GM12892 (cell line): ENCODE measurements around the gene VWA3B.
"Not testable (repeated sequence)": the region's sequence is repeated elsewhere in the genome, so short reads cannot be mapped to it uniquely, and the experiment has no call there.

Source experiments
- DNase-seq: peaks from one replicate; pipeline ENCODE4 v3.0.0; 2011; ENCODE audit not compliant: insufficient read length
- FAIRE-seq: peaks from 2 replicates; lab custom pipeline; 2011; peaks lifted over from hg19 to GRCh38; lab: Jason Lieb, UNC
- POLR2A ChIP-seq: IDR thresholded peaks from 2 replicates; pipeline ENCODE4 v1.6.1; 2011; ENCODE audit warnings: low read depth, low read length, control low read depth
- POLR2AphosphoS5 ChIP-seq: IDR thresholded peaks from 2 replicates; pipeline ENCODE4 v1.6.1; 2011; ENCODE audit warnings: low read depth, low read length, control low read depth
- TAF1 ChIP-seq: IDR thresholded peaks from 2 replicates; pipeline ENCODE4 v1.6.1; 2011; ENCODE audit warnings: low read depth, mild to moderate bottlenecking, control low read depth, low read length, borderline replicate concordance

The VWA3B gene

DNA sequence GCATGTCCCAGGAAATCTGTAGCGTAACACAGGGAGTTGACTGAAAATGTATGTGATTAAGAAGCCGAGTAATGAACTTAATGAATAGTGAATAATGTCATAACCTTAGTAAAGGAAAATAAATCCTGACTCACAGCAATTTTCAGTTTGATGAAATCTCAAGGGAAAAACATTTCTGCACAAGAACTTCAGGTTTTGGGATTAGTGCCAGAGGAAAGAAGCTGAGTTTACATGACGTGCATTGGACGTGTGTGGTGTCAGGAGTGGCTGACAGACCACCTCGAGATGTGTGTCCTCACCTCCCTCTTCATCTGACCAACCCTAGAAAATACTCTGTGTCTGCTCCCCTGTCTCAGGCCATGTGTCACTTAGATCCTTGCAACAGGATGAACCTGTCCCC is 39.1 kb downstream of the VWA3B start:
- DNase-seq (no peak), FAIRE-seq (no peak)
- no peak for TF ChIP-seq POLR2A
- TF ChIP-seq TAF1: no peak

DNA sequence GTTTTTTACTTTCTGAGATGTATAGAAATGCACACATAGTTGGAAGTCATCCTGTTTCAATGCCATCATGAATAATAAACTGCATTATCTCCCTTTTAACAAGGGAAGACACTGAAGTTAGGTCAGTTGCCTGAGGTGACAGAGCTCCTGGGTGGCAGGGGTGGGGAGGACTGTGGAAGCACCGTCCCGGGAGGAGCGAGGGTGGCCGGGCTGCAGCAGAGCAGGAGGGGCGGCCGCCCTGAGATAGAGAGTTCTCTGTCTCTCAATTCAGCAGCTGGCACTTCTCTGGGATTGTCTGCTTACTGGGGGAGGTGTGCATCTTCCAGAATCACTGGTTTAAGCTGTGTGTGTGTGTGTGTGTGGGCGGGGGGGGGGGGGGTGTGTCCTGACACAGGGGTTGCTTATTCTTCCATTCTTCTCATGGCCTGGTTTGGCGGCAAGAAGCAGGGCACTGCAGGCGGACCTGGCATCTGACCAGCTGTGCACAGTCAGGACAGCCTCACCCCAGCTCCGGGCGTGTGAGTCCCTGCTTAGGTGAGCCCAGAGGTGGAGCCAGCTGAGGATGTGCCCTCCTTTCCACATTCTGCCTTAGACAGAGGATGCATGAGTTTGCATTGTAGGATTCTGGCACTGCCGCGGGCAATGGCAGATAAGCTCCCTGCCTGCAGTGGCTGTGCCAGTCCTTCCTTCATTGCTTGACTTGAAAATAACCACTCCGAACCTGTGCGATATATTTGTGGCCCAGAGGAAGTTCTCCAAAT is 40.4 kb downstream of the VWA3B start:
- FAIRE-seq (no peak), DNase-seq (no peak)
- TF ChIP-seq TAF1: no peak
- no peak for TF ChIP-seq POLR2A
- no peak for TF ChIP-seq POLR2AphosphoS5

DNA sequence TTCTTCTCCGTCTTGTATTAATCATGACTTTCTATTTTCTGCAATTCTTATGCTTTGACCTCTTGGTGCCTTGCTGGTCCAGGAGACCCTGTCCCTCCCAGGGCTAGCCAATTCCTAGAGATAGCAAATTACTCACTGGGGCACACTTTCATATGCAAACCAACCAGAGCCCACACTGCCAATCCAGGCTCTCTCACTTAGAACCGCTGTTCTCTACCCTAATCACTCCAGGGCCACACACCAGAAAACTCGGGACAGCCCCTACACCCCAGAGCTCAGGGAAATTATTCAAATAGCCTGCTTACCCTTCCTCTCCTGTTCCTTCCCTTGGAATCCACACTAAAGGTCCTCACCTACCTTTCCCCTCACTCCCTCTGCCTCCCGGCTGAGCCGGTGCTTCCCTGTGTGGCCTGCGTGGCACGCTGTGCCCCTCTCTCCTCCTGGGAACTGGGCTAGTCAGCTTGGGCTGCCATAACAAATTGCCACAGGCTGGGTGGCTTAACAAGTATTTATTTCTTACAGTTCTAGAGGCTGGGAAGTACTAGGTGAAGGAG is 41.7 kb downstream of the VWA3B start:
- TF ChIP-seq POLR2A: no peak
- no peak for TF ChIP-seq POLR2AphosphoS5
- TF ChIP-seq TAF1: no peak
- DNase-seq: no peak
- FAIRE-seq: no peak

DNA sequence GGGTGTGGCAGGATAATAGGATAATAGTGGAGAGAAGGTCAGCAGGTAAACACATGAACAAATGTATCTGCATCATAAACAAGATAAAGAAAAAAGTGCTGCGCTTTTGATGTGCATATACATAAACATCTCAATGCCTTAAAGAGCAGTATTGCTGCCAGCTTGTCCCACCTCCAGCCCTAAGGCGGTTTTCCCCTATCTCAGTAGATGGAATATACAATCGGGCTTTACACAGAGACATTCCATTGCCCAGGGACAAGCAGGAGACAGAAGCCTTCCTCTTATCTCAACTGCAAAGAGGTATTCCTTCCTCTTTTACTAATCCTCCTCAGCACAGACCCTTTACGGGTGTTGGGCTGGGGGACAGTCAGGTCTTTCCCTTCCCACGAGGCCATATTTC is 43.1 kb downstream of the VWA3B start:
- not testable (repeated sequence) for FAIRE-seq, DNase-seq

DNA sequence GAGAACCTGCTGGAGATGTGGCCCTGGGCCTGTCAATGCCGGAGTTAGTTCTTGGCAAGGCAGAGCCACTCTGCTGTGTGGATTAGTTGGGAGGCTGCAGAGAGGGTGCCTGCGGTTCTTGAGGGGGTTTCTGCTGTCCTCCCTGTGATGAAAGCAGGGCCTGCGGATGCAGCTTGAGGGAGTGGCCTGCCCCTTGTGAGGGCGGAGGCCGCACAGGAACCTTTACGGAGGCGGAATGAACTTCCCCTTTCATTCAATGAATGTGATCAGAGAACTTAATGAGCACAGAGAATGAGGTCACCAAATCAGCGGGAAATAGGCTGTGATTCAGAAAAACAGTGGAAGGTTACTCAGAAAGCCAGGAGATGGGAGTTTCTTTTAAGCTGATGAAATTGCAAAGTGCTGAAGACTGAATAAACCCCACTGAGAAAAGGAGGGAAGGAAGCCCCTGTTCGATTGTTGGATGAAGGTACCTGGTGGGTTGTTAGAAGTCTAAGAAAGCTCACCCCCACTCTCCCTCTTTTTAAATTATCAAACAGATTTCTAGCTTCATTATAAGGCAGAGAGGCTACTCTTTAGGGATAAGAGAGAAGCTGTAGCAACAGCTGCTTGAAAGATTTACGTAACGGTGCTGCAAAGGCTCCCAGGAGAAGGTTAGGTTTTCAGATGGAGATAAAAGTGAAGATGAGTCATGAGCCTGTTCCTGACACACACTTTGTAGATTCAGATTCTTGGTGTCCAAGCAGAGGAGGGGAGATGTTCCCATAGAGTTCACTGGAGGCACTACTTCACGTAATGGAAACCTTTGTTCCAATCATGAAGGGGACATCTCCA is 47.4 kb downstream of the VWA3B start:
- FAIRE-seq: peak; percentile 69
- DNase-seq: peak; percentile 31
- TF ChIP-seq POLR2AphosphoS5 (no peak), TAF1 (no peak), POLR2A (no peak)

DNA sequence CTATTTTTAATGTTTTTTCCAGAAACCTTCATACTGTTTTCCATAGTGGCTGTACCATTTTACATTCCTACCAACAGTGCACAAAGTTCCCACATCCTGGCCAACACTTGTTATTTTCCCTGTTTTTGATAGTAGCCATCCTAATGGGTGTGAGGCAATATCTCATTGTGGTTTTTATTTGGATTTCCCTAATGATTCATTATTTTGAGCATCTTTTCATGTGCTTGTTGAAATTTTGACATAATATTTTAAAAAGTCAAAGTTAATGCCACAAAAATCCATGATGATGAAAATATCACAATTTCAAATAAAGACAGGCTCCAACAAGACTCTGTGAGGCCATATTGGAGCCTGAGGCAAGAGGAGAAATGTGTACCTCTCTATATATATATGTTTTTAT is 50.2 kb downstream of the VWA3B start:
- DNase-seq (no peak), FAIRE-seq (no peak)
- TF ChIP-seq POLR2A: no peak
- no peak for TF ChIP-seq POLR2AphosphoS5
- TF ChIP-seq TAF1: no peak

DNA sequence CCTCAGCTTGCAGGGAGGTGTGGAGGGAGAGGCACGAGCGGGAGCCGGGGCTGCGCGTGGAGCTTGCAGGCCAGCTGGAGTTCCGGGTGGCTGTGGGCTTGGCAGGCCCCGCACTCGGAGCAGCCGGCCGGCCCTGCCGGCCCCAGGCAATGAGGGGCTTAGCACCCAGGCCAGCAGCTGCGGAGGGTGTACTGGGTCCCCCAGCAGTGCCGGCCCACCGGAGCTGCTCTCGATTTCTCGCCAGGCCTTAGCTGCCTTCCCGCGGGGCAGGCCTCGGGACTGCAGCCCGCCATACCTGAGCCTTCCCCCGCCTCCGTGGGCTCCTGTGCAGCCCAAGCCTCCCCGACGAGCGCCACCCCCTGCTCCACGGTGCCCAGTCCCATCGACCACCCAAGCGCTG is 52.0 kb downstream of the VWA3B start:
- DNase-seq, FAIRE-seq: not testable (repeated sequence)

DNA sequence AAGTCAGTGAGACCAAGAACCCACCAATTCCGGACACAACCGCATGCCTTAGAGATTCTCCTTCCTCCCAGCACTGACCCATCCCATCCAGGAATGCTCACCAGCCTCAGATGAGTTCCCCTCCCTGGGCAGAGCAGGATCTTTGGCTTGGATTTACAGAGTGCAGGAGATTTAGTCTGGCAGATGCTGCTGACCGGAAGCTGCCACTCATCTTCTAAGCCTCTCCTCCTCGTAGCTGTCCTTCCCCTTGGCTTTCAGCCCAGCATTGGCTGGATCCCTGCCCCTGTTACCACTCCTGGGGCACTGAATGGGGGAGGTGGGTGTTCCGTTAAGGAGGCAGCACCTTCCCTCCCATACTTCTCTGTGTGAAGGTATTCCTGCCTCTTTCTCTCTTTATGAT is 53.2 kb downstream of the VWA3B start:
- TF ChIP-seq TAF1 (no peak), POLR2A (no peak), POLR2AphosphoS5 (no peak)
- DNase-seq (no peak), FAIRE-seq (no peak)

DNA sequence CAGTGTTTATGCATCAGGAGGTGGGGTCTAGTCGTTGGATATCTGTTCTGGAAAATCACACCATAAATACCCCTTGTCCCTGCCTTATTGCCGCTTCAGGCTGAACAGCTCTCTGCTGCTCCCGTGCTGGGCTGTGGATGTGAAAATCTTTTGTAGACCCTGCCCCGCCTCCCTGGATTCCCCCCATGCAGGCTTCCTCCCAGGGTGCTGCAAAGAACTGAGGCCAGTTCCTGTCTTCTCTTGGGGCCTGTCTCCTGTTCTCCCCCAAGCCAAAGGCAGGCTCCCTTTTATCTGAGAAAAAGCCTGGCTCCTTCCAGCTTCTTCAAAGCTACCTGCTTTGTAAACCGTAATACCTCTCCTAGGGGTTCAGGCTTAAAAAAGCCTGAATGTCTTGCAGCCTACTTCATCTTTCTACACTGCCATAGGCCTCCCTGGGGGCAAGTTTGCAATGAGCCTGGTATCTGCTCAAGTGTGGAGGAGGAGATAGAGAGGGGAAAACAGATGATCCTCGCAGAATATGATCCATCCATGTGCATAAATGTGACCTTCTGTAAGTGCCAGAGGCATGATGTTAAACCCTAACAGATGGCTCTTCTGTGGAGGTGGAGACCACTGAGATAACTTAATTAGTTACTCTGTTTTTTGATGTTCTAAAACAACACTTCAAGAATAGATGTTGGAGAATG is 55.3 kb downstream of the VWA3B start:
- DNase-seq: no peak
- TF ChIP-seq TAF1 (no peak), POLR2A (no peak), POLR2AphosphoS5 (no peak)
- no peak for FAIRE-seq

DNA sequence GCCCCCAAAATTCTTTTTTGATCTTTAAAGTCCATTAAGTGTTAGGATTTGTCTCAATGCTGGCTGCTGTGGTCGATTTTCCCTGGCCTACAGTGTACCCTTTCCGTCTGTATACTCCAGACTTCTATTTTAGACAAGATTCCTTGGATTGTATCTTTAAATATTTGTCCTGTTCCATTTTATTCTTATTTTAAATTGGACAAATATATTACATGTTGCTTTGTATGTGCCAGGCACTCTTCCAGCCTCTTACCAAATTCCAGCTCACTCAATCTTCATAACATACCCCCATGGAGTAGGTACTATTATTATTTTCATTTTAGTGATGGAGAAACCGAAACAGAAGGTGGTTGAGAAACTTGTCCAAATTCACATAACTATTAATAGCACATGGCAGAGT is 58.1 kb downstream of the VWA3B start:
- no peak for TF ChIP-seq POLR2AphosphoS5
- no peak for TF ChIP-seq TAF1
- TF ChIP-seq POLR2A: no peak
- FAIRE-seq: no peak

DNA sequence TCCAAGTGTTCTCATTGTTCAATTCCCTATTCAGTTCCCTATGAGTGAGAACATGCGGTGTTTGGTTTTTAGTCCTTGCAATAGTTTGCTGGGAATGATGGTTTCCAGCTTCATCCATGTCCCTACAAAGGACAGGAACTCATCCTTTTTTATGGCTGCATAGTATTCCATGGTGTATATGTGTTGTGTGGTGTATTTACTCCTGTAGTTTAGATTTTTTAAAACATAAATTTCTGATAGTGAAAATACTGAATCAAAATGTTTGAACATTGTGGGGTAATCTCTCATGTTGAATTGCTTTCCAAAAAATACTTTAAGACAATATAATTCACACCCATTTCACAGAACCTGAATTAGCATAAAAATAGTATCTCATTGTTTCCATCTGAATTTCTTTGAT is 60.9 kb downstream of the VWA3B start:
- FAIRE-seq, DNase-seq: not testable (repeated sequence)

More for the DNA sequence above, 58.1 kb downstream of the VWA3B start:
- no peak for DNase-seq

DNA sequence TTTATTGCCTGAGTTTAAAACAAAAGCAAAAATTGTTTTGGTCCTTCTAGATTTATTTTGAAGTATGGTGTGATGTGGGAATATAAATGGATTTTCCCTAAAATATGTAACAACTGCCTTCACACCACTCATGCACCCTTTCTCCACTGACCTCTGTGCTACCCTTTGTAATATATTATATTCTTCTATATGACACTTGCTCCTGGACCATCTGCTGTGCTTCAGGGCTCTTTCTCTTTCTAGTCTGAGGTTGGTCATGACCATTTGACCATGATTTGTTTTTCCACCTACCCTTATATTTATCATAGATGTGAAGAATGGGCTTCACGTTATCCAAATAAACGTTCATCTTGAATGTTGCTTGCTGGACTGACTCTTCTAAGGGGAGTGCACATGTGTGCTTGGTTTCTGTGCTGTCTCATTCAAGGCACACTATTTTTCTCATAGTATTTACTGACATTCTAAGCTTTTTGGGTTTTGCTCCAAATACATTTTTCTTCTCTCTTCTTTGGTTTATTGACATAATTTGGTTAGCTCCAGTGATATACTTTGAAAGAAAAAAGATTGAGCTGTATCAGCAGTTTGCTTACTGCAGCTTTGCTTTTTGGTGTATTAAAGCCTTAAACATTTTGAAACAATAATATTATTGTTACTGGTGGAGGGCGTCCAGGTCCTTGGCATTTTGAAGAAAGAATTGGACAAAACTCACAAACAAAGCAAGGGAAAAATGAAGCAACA is 61.8 kb downstream of the VWA3B start:
- DNase-seq (no peak), FAIRE-seq (no peak)
- no peak for TF ChIP-seq TAF1
- no peak for TF ChIP-seq POLR2A
- TF ChIP-seq POLR2AphosphoS5: no peak
